Motor neuron (in vitro differentiated cells): Measurements from ENCODE around the gene CAMK2G. TPM values are rescaled to one million over a fixed set of nuclear protein-coding genes. Genes with fewer than 3 reads are reported as not detected.
"Not testable (repeated sequence)": the region's sequence is repeated elsewhere in the genome, so short reads cannot be mapped to it uniquely, and the experiment has no call there.

ENCODE experiments used
- ATAC-seq, 8 experiments: fragments of 200-7000 bp; cut with Tn5 transposase; replicated peaks in 6 of 8; 2 replicates each; pipeline ENCODE4 v1.8.0; 2021; ENCODE audit warnings: mild to moderate bottlenecking in 8 of 8, moderate library complexity in 8 of 8
- H3K27ac ChIP-seq, 2 donors: fragments of 250-450 bp; sonication (Bioruptor Pico); 2 replicates each; pipeline ENCODE4 v1.9.0; 2021; ENCODE audit warnings: antibody characterized with exemption in 2 of 2, mild to moderate bottlenecking in 2 of 2, moderate library complexity in 1 of 2
- H3K4me1 ChIP-seq, 2 donors: fragments of 250-450 bp; sonication (Bioruptor Pico); replicated peaks in 1 of 2; 2 replicates each; pipeline ENCODE4 v1.6.1; 2021; ENCODE audit warnings: antibody characterized with exemption in 2 of 2, mild to moderate bottlenecking in 2 of 2, moderate library complexity in 1 of 2
- H3K4me3 ChIP-seq, 5 donors: fragments of 250-450 bp; sonication (Bioruptor Pico); 2 replicates each; pipeline ENCODE4 v1.9.0; 2021; ENCODE audit warnings: antibody characterized with exemption in 5 of 5, mild to moderate bottlenecking in 5 of 5, moderate library complexity in 4 of 5
- WGBS, 10 experiments: fragments of 450-650 bp; shearing (Covaris generic); methylation state at CpG; one replicate each; pipeline ENCODE4 v1.0.0; 2022; 5-methylcytosine and 5-hydroxymethylcytosine counted together
- in situ Hi-C, 9 experiments: fragments of 400-800 bp; cut with MboI; loops; one replicate each; pipeline ENCODE4 v1.15.0; 2021; ENCODE audit warnings: low sequenced_read_pairs in 9 of 9, low pct_unique_long_range_greater_than_20kb in 2 of 9; ENCODE audit not compliant: unreplicated experiment in 9 of 9
- total RNA-seq, 8 experiments: library from RNA; unstranded; fragments of 300-600 nt; gene quantifications; 2 replicates each; pipeline versions ENCODE4 v1.2.3 to v1.2.4, GENCODE V29; 2022

Gene CAMK2G
- total RNA-seq, 8 experiments from 2014 or later = 10.6 to 33.5 (median 24.3) TPM

GRCh38 chr10:73806176-73806950, 68.0 kb downstream of the CAMK2G start:
- no peak for ATAC-seq
- Histone ChIP-seq H3K4me1 (peaks cover 4% of the 10 kb centered on the region in 2 donors), H3K27ac (no peak overlapping the region), H3K4me3 (no peak overlapping the region)
- WGBS, 10 experiments = 67 to 100% (median 88%) methylated on average over 1 to 12 of the region's 14 CpGs
- in situ Hi-C loops = no loop called here

GRCh38 chr10:73803680-73804286, 70.6 kb downstream of the CAMK2G start:
- in situ Hi-C loops = no loop called here
- H3K27ac ChIP-seq = no peak overlapping the region
- peak in 2 of 8 experiments; percentile 3 to 12 for ATAC-seq
- H3K4me1 ChIP-seq = no peaks in the 10 kb centered on the region
- H3K4me3 ChIP-seq = no peak overlapping the region

GRCh38 chr10:73802276-73802991, 71.9 kb downstream of the CAMK2G start:
- H3K4me3 ChIP-seq = no peak overlapping the region
- 85 to 100% (median 100%) methylated on average over 1 to 5 of the region's 11 CpGs; no CpG with 5 or more reads in 5 of the 10 experiments for WGBS, 10 experiments
- H3K4me1 ChIP-seq = no peaks in the 10 kb centered on the region
- no peak overlapping the region for H3K27ac ChIP-seq
- in situ Hi-C loops = no loop called here
- peak in 4 of 8 experiments; percentile 2 to 5 (median 4) for ATAC-seq

GRCh38 chr10:73801253-73801590, 73.1 kb downstream of the CAMK2G start:
- in situ Hi-C loops = no loop called here
- H3K4me1 ChIP-seq = no peaks in the 10 kb centered on the region
- WGBS, 10 experiments = 100% methylated on average over 1 to 2 of the region's 13 CpGs; no CpG with 5 or more reads in 8 of the 10 experiments

GRCh38 chr10:73800560-73801252, 73.6 kb downstream of the CAMK2G start:
- 81% methylated on average over 4 of the region's 20 CpGs; no CpG with 5 or more reads in 9 of the 10 experiments for WGBS, 10 experiments
- no peak overlapping the region for H3K4me3 ChIP-seq
- no peak overlapping the region for H3K27ac ChIP-seq
- ATAC-seq = peak in 5 of 8 experiments; percentile 4 to 22 (median 18)
- H3K4me1 ChIP-seq = no peaks in the 10 kb centered on the region
- in situ Hi-C loops = no loop called here

More at GRCh38 chr10:73801253-73801590, 73.1 kb downstream of the CAMK2G start:
- peak in 3 of 8 experiments; percentile 3 to 6 (median 5) for ATAC-seq
- no peak overlapping the region for H3K4me3 ChIP-seq
- no peak overlapping the region for H3K27ac ChIP-seq

- Histone ChIP-seq H3K4me1 (no peaks in the 10 kb centered on the region), H3K4me3 (no peak overlapping the region), H3K27ac (no peak overlapping the region)
- in situ Hi-C loops = no loop called here
- 80 to 100% (median 94%) methylated on average over 1 to 4 of the region's 9 CpGs; no CpG with 5 or more reads in 6 of the 10 experiments for WGBS, 10 experiments
- peak in 6 of 8 experiments; percentile 3 to 21 (median 12) for ATAC-seq
These were observed 74.3 kb downstream of the CAMK2G start for GRCh38 chr10:73799899-73800559.

GRCh38 chr10:73798927-73799560, 75.3 kb downstream of the CAMK2G start:
- WGBS, 10 experiments = 100% methylated on average over 2 of the region's 10 CpGs; no CpG with 5 or more reads in 9 of the 10 experiments
- H3K27ac ChIP-seq = no peak overlapping the region
- H3K4me1 ChIP-seq = no peaks in the 10 kb centered on the region
- peak in 5 of 8 experiments; percentile 8 to 21 (median 20) for ATAC-seq
- in situ Hi-C loops = no loop called here
- no peak overlapping the region for H3K4me3 ChIP-seq

GRCh38 chr10:73798087-73798486, 76.3 kb downstream of the CAMK2G start:
- in situ Hi-C loops = no loop called here
- H3K4me1 ChIP-seq = no peaks in the 10 kb centered on the region
- H3K4me3 ChIP-seq = no peak overlapping the region
- ATAC-seq = no peak
- no peak overlapping the region for H3K27ac ChIP-seq
- WGBS, 10 experiments = 97 to 100% (median 100%) methylated on average over 1 to 5 of the region's 6 CpGs; no CpG with 5 or more reads in 6 of the 10 experiments

- Histone ChIP-seq H3K4me1 (no peaks in the 10 kb centered on the region), H3K27ac (no peak overlapping the region), H3K4me3 (no peak overlapping the region)
- 80 to 100% (median 88%) methylated on average over 1 to 3 of the region's 19 CpGs; no CpG with 5 or more reads in 6 of the 10 experiments for WGBS, 10 experiments
- in situ Hi-C loops = no loop called here
- ATAC-seq = no peak
These were observed 76.9 kb downstream of the CAMK2G start for GRCh38 chr10:73797324-73798025.

- ATAC-seq = no peak
- WGBS, 10 experiments = 80 to 100% (median 84%) methylated on average over 1 to 5 of the region's 5 CpGs; no CpG with 5 or more reads in 6 of the 10 experiments
- no peak overlapping the region for H3K27ac ChIP-seq
- in situ Hi-C loops = no loop called here
- H3K4me1 ChIP-seq = no peaks in the 10 kb centered on the region
- H3K4me3 ChIP-seq = no peak overlapping the region
These were observed 77.6 kb downstream of the CAMK2G start for GRCh38 chr10:73796766-73797165.

- in situ Hi-C loops, H3K27ac ChIP-seq, H3K4me3 ChIP-seq, ATAC-seq, H3K4me1 ChIP-seq: not testable (repeated sequence)
- WGBS, 10 experiments = 90 to 100% (median 100%) methylated on average over 1 to 6 of the region's 8 CpGs; no CpG with 5 or more reads in 4 of the 10 experiments
These were observed 78.3 kb downstream of the CAMK2G start for GRCh38 chr10:73796035-73796434.
